Lung (tissue), 12 donors: ENCODE data around the gene CRIP3. TPM values are rescaled to one million over a fixed set of nuclear protein-coding genes. Genes with fewer than 3 reads are reported as not detected.

Experiments
- ATAC-seq: fragments of 200-7000 bp; cut with Tn5 transposase; one replicate; pipeline ENCODE4 v1.9.1; 2020; ENCODE audit warnings: moderate number of reproducible peaks; ENCODE audit not compliant: insufficient read depth, low FRiP score
- DNase-seq, 3 donors: peaks; one replicate each; pipeline ENCODE4 v3.0.0-alpha.2; 2013 to 2017
- H3K27ac ChIP-seq, 2 donors: one replicate each; pipeline ENCODE4 v1.5.1; 2013; ENCODE audit warnings: mild to moderate bottlenecking in 2 of 2, moderate library complexity in 2 of 2, control low read depth in 1 of 2, inconsistent platforms in 1 of 2, low read depth in 1 of 2, low read length in 1 of 2
- H3K27me3 ChIP-seq, 3 donors: one replicate each; pipeline ENCODE4 v1.5.1; 2013; ENCODE audit warnings: low read length in 2 of 3; ENCODE audit not compliant: control insufficient read depth in 3 of 3, insufficient read depth in 3 of 3
- H3K36me3 ChIP-seq, 4 donors: one replicate each; pipeline ENCODE4 v1.5.1; 2013; ENCODE audit warnings: low read length in 4 of 4, mild to moderate bottlenecking in 1 of 4, moderate library complexity in 1 of 4; ENCODE audit not compliant: control insufficient read depth in 4 of 4, insufficient read depth in 4 of 4
- H3K4me1 ChIP-seq, 5 donors: one replicate each; pipeline ENCODE4 v1.5.1; 2013; ENCODE audit warnings: low read length in 5 of 5, mild to moderate bottlenecking in 2 of 5, moderate library complexity in 1 of 5; ENCODE audit not compliant: control insufficient read depth in 5 of 5, insufficient read depth in 5 of 5
- H3K4me3 ChIP-seq: one replicate; pipeline ENCODE4 v1.5.1; 2013; ENCODE audit warnings: mild to moderate bottlenecking, control low read depth, moderate library complexity
- H3K9ac ChIP-seq, 2 donors: one replicate each; pipeline ENCODE4 v1.5.1; 2013; ENCODE audit warnings: low read length in 2 of 2, control low read depth in 1 of 2; ENCODE audit not compliant: insufficient read depth in 1 of 2
- H3K9me3 ChIP-seq, 4 donors: one replicate each; pipeline ENCODE4 v1.5.1; 2013; ENCODE audit warnings: low read length in 3 of 4, mild to moderate bottlenecking in 1 of 4, moderate library complexity in 1 of 4; ENCODE audit not compliant: control insufficient read depth in 4 of 4, insufficient read depth in 3 of 4
- WGBS, 2 donors: extraction: QIAGEN DNeasy Blood & Tissue Kit; methylation state at CpG; one replicate each; pipeline ENCODE4 v1.1.7; 2013; 5-methylcytosine and 5-hydroxymethylcytosine counted together
- polyA plus RNA-seq, 2 donors: library from polyadenylated mRNA; stranded (reverse); fragments of 200-250 nt; gene quantifications; one replicate each; pipeline ENCODE4 v1.2.1, GENCODE V29; 2013
- total RNA-seq, 2 donors: library from RNA; depleted of rRNA in 1 of 2; stranded (reverse); fragments of >200 nt in 1 of 2; gene quantifications; one replicate each; pipeline ENCODE4 v1.2.1, GENCODE V29; 2014 to 2021
- TF ChIP-seq, protein P1 (sequence below): IDR thresholded peaks from 2 replicates; pipeline ENCODE4 v1.5.1; 2012; ENCODE audit warnings: mild to moderate bottlenecking; ENCODE audit errors: control extremely low read depth, extremely low read depth
- donor health status: control.
- donor health status: control.
- donor health status: Bipolar disorder and iron deficiency.
- donor health status: healthy.
- donor health status: DM: yes; HTN: yes; CAD: no.

Gene CRIP3
- total and polyA plus RNA-seq, 4 donors = 0.39 to 1.3 (median 0.76) TPM

DNA sequence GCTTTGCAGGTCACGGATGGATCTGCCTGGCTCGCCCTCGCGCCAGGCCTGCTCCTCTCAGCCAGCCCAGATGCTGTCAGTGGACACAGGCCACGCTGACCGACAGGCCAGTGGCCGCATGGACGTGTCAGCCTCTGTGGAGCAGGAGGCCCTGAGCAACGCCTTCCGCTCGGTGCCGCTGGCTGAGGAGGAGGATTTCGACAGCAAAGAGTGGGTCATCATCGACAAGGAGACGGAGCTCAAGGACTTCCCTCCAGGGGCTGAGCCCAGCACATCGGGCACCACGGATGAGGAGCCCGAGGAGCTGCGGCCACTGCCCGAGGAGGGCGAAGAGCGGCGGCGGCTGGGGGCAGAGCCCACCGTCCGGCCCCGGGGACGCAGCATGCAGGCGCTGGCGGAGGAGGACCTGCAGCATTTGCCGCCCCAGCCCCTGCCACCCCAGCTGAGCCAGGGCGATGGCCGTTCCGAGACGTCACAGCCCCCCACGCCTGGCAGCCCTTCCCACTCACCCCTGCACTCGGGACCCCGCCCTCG is 45.8 kb downstream of the CRIP3 start:
- Histone ChIP-seq H3K27me3 (no peaks in the 10 kb centered on the region), H3K4me1 (peaks cover 0 to 5% (median 0%) of the 10 kb centered on the region in 5 donors), H3K36me3 (no peaks in the 10 kb centered on the region), H3K9me3 (no peaks in the 10 kb centered on the region), H3K4me3 (no peak overlapping the region), H3K27ac (no peak overlapping the region), H3K9ac (no peak overlapping the region)
- 90 to 93% methylated on average over 34 to 39 of the region's 39 CpGs for WGBS, 2 donors
- no peak for ATAC-seq
- no peak for DNase-seq
- TF ChIP-seq, protein P1, sequence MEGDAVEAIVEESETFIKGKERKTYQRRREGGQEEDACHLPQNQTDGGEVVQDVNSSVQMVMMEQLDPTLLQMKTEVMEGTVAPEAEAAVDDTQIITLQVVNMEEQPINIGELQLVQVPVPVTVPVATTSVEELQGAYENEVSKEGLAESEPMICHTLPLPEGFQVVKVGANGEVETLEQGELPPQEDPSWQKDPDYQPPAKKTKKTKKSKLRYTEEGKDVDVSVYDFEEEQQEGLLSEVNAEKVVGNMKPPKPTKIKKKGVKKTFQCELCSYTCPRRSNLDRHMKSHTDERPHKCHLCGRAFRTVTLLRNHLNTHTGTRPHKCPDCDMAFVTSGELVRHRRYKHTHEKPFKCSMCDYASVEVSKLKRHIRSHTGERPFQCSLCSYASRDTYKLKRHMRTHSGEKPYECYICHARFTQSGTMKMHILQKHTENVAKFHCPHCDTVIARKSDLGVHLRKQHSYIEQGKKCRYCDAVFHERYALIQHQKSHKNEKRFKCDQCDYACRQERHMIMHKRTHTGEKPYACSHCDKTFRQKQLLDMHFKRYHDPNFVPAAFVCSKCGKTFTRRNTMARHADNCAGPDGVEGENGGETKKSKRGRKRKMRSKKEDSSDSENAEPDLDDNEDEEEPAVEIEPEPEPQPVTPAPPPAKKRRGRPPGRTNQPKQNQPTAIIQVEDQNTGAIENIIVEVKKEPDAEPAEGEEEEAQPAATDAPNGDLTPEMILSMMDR = no peak

DNA sequence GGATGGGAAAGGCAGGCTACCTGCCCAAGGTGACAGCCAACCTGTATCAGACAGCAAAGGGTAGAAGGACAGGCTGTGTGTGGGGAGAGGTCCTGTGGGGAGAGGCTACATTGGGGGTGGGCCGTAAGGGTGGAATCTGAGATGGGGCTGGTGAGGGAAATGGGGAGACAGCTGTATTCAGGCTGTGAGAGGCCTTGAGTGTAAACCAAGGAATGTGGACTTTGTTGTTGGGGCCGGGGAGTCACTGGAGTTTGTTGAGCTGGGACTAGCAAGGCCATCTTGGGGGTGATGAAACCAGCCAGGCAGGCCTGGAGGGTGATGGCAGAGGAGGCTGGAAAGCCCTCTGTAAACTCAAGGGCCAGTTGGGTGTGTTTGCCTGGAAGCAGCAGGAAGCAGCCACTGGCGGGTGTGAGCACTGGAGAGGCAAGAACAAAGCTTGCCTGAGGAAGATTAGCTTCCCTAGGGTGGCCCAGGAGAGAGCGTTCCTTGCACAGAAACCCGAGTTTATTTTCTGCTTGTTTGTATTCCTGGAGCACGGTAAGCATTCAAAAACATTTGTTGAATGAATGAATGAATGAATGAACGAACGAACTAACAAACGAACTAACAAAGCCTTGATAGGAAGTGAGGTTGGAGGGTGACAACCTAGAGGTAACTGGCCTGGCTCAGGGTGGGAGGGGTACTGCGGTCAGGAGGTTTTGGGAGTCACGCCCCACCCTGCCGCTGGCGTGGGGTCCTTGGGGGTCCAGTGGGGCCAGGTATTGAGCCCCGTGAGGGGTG is 46.4 kb downstream of the CRIP3 start:
- peak in 2 of 3 donors; percentile 37 to 54 for DNase-seq
- 75 to 85% methylated on average over 14 of the region's 14 CpGs for WGBS, 2 donors
- Histone ChIP-seq H3K27ac (no peak overlapping the region), H3K4me3 (no peak overlapping the region), H3K36me3 (no peaks in the 10 kb centered on the region), H3K9ac (no peak overlapping the region), H3K4me1 (peaks cover 0 to 4% (median 0%) of the 10 kb centered on the region in 5 donors), H3K9me3 (no peaks in the 10 kb centered on the region), H3K27me3 (no peaks in the 10 kb centered on the region)
- TF ChIP-seq, protein P1 = no peak
- no peak for ATAC-seq

DNA sequence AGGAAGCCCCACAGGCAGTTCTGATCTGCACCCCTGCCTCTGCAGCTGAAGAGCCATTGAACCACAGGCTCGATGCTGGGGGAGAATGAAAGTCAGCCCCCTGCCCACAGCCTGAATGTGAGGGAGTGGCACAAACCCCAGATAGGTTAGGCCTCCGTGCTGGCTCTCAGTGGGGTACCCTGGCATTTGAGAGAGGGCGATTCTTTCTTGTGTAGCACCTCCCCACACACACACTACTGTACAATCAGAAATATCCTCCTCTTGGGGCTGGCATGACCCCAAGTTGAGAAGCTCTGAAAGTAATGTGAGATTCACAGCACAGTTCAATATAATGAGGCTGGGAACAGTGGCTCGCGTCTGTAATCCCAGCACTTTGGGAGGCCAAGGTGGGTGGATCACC is 47.4 kb downstream of the CRIP3 start:
- no peaks in the 10 kb centered on the region for H3K36me3 ChIP-seq
- ATAC-seq (no peak), DNase-seq (no peak)
- H3K9ac ChIP-seq = no peak overlapping the region
- no peaks in the 10 kb centered on the region for H3K27me3 ChIP-seq
- TF ChIP-seq, protein P1 = no peak
- H3K27ac ChIP-seq = no peak overlapping the region
- WGBS, 2 donors = 79 to 85% methylated on average over 5 of the region's 5 CpGs
- no peak overlapping the region for H3K4me3 ChIP-seq
- H3K9me3 ChIP-seq = no peaks in the 10 kb centered on the region
- H3K4me1 ChIP-seq = peaks cover 0 to 4% (median 0%) of the 10 kb centered on the region in 5 donors
